ENCODE data around the gene TRIM4. TPM values are rescaled to one million over a fixed set of nuclear protein-coding genes. Genes with fewer than 3 reads are reported as not detected.

Gene TRIM4
- total RNA-seq, 1 experiment from 2014 or later = 6.9 TPM

DNA sequence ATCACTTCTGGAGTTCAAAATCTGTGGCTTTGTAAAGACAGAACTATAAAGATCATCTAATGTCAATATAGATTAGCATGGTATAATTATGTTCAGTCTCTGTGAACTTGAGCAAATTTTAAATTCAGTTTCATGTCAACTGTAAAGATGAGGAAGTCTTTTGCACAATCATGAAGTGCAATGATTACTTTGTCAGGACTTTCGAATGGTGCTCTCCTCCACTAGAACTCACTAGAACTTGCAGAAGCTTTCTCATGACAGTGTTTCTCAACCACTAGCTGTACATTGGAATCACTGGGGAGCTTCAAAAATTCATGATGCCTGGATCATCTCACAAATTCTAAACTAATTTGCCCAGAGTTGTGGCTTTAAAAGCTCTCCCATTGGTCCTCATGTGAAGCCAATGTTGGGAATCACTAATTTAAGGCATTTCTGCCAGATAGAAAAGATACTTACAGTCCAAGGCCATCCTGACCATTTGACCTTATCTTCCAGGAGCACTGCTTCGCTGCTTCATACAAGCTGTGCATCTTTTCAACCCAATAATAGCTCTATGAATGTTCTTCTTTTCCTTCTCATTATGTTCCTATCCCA, 55.4 kb downstream of the TRIM4 start:
- no peaks in the 10 kb centered on the region for H3K9me3 ChIP-seq (ENCODE audit: control insufficient read depth, low read depth, low read length)
- no peak overlapping the region for H2AFZ ChIP-seq (ENCODE audit: low read length)
- no peak overlapping the region for H4K91ac ChIP-seq (ENCODE audit: insufficient read length, low read depth, low read length)
- no peak overlapping the region for H3K4me2 ChIP-seq (ENCODE audit: insufficient read depth, insufficient read length, low read length)
- no peak overlapping the region for H3T11ph ChIP-seq (ENCODE audit: low read length)
- Mint-ChIP-seq H3K9me3 (peaks cover 0 to 3% of the 10 kb centered on the region in 2 experiments; a peak in 1 of 5 replicates), H3K36me3 (ENCODE audit: insufficient read depth in 1 of 3, low read depth in 3 of 3) (no peaks in the 10 kb centered on the region), H3K4me3 (no peak overlapping the region), H3K27ac (no peak overlapping the region), H3K27me3 (ENCODE audit: low read depth) (peaks cover 6% of the 10 kb centered on the region; the same call in 1 of the 2 replicates), H3K4me1 (peaks cover 11 to 14% of the 10 kb centered on the region in 2 experiments)
- H3K4me1 ChIP-seq (ENCODE audit: insufficient read depth, low read length) = no peaks in the 10 kb centered on the region
- H3K27ac ChIP-seq (ENCODE audit: insufficient read length, low read depth, low read length) = no peak overlapping the region
- no peak overlapping the region for H4K8ac ChIP-seq (replicated peaks; ENCODE audit: insufficient read length, low read depth, low read length)
- H2BK120ac ChIP-seq (ENCODE audit: low read depth, low read length, poor library complexity, severe bottlenecking) = no peak overlapping the region
- H3K79me1 ChIP-seq (ENCODE audit: insufficient read depth, low read depth, low read length, poor library complexity, severe bottlenecking) = no peaks in the 10 kb centered on the region
- TF ChIP-seq, protein P1, sequence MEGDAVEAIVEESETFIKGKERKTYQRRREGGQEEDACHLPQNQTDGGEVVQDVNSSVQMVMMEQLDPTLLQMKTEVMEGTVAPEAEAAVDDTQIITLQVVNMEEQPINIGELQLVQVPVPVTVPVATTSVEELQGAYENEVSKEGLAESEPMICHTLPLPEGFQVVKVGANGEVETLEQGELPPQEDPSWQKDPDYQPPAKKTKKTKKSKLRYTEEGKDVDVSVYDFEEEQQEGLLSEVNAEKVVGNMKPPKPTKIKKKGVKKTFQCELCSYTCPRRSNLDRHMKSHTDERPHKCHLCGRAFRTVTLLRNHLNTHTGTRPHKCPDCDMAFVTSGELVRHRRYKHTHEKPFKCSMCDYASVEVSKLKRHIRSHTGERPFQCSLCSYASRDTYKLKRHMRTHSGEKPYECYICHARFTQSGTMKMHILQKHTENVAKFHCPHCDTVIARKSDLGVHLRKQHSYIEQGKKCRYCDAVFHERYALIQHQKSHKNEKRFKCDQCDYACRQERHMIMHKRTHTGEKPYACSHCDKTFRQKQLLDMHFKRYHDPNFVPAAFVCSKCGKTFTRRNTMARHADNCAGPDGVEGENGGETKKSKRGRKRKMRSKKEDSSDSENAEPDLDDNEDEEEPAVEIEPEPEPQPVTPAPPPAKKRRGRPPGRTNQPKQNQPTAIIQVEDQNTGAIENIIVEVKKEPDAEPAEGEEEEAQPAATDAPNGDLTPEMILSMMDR (conservative IDR thresholded peaks at IDR 0.05) = no peak
- no peaks in the 10 kb centered on the region for H4K20me1 ChIP-seq (ENCODE audit: control insufficient read depth, insufficient read depth, insufficient read length)
- no peak overlapping the region for H2AK5ac ChIP-seq (ENCODE audit: insufficient read length, low read length)
- no peak overlapping the region for H2BK12ac ChIP-seq (ENCODE audit: insufficient read length, low read depth, low read length)
- no peak overlapping the region for H3K23ac ChIP-seq (ENCODE audit: insufficient read length, low read depth, low read length)
- no peak for DNase-seq
- H2BK15ac ChIP-seq (ENCODE audit: low read depth, low read length) = no peak overlapping the region
- H2BK20ac ChIP-seq (ENCODE audit: low read depth, low read length, poor library complexity, severe bottlenecking) = no peak overlapping the region
- H3K18ac ChIP-seq (ENCODE audit: insufficient read length, low read depth, low read length) = no peak overlapping the region
- H3K4ac ChIP-seq (ENCODE audit: low read depth, low read length) = no peak overlapping the region
- H4K5ac ChIP-seq (ENCODE audit: insufficient read length, low read depth, low read length) = no peak overlapping the region
- no peak overlapping the region for H3K14ac ChIP-seq (ENCODE audit: insufficient read depth, low read length)
- no peaks in the 10 kb centered on the region for H3K79me2 ChIP-seq (ENCODE audit: insufficient read depth, low read length)
- H3K56ac ChIP-seq (ENCODE audit: insufficient read length, low read depth, low read length) = no peak overlapping the region
- H3K23me2 ChIP-seq (ENCODE audit: insufficient read length, low read depth, low read length, poor library complexity, severe bottlenecking) = no peaks in the 10 kb centered on the region
- H2BK5ac ChIP-seq (ENCODE audit: insufficient read length, low read length) = no peak overlapping the region
- no peaks in the 10 kb centered on the region for H3K27me3 ChIP-seq (ENCODE audit: insufficient read depth, low read length)
- WGBS (ENCODE audit: extremely low coverage, insufficient read length, low lambda C conversion rate) = no CpG with 5 or more reads among the region's 2 CpGs
- H3K9ac ChIP-seq (ENCODE audit: extremely low read depth, insufficient read length, low read length) = no peak overlapping the region
